ENCODE measurements around the gene ZFP1.
"Not testable (repeated sequence)": the region's sequence is repeated elsewhere in the genome, so short reads cannot be mapped to it uniquely, and the experiment has no call there.

ZFP1 gene

GRCh38 chr16:75113541-75114121, 34.7 kb upstream of the ZFP1 start:
- DNase-seq = no peak

GRCh38 chr16:75114179-75114945, 34.0 kb upstream of the ZFP1 start:
- DNase-seq = no peak

GRCh38 chr16:75114946-75115825, 33.1 kb upstream of the ZFP1 start:
- no peak for DNase-seq

- DNase-seq = peak; percentile 10
Measured at GRCh38 chr16:75116081-75116910, 32.0 kb upstream of the ZFP1 start, which contains the start of gene LDHD. TSS of gene LDHD (minus strand) at chr16:75116780. CDS start at chr16:75116720, 60 bp downstream.

- no peak for DNase-seq
Measured at GRCh38 chr16:75116911-75117245, 31.4 kb upstream of the ZFP1 start.

- DNase-seq = no peak
Measured at GRCh38 chr16:75118943-75119539, 29.3 kb upstream of the ZFP1 start.

- DNase-seq = no peak
Measured at GRCh38 chr16:75120253-75120652, 28.1 kb upstream of the ZFP1 start.

- DNase-seq = no peak
Measured at GRCh38 chr16:75121949-75122568, 26.3 kb upstream of the ZFP1 start.

- DNase-seq = no peak
Measured at GRCh38 chr16:75122609-75123008, 25.7 kb upstream of the ZFP1 start.

GRCh38 chr16:75127713-75128415, 20.5 kb upstream of the ZFP1 start:
- DNase-seq = no peak

- not testable (repeated sequence) for DNase-seq
Measured at GRCh38 chr16:75129421-75130149, 18.7 kb upstream of the ZFP1 start.

GRCh38 chr16:75130150-75130771, 18.1 kb upstream of the ZFP1 start:
- DNase-seq = no peak

- DNase-seq = no peak
Measured at GRCh38 chr16:75131081-75131480, 17.2 kb upstream of the ZFP1 start.

GRCh38 chr16:75138233-75138632, 10.1 kb upstream of the ZFP1 start:
- DNase-seq = no peak

GRCh38 chr16:75138636-75139035, 9.7 kb upstream of the ZFP1 start:
- DNase-seq = no peak

GRCh38 chr16:75139498-75139897, 8.8 kb upstream of the ZFP1 start:
- no peak for DNase-seq

- DNase-seq = no peak
Measured at GRCh38 chr16:75143941-75144340, 4.4 kb upstream of the ZFP1 start.

- DNase-seq = no peak
Measured at GRCh38 chr16:75147968-75148310, 385 bp upstream of the ZFP1 start.

- no peak for DNase-seq
Measured at GRCh38 chr16:75151798-75152197, 3.5 kb downstream of the ZFP1 start.

- DNase-seq = no peak
Measured at GRCh38 chr16:75152635-75153034, 4.3 kb downstream of the ZFP1 start.
